HEK293 (cell line): ENCODE data around the gene BRIX1.

ENCODE experiments used
- BCL11B ChIP-seq: fragments of 450-650 bp; formaldehyde crosslinking; IDR thresholded peaks from 2 replicates; pipeline ENCODE4 v1.5.1; 2016; ENCODE audit warnings: low read depth, missing biosample characterization, missing genetic modification characterization
- CTCF ChIP-seq: fragments of 450-650 bp; formaldehyde crosslinking; IDR thresholded peaks from 2 replicates; pipeline ENCODE4 v1.5.1; 2016; ENCODE audit warnings: missing biosample characterization, missing genetic modification characterization
- ELK4 ChIP-seq: IDR thresholded peaks from 2 replicates; pipeline ENCODE4 v1.6.1; 2011; ENCODE audit warnings: mild to moderate bottlenecking, low read depth, low read length, borderline replicate concordance
- GFI1B ChIP-seq: fragments of 450-650 bp; formaldehyde crosslinking; IDR thresholded peaks from 2 replicates; pipeline ENCODE4 v1.5.1; 2016; ENCODE audit warnings: missing biosample characterization, missing genetic modification characterization
- KLF7 ChIP-seq: fragments of 450-650 bp; formaldehyde crosslinking; IDR thresholded peaks from 2 replicates; pipeline ENCODE4 v1.5.1; 2016; ENCODE audit warnings: missing biosample characterization, missing genetic modification characterization, borderline replicate concordance
- MEIS1 ChIP-seq: sonication (generic); formaldehyde crosslinking; IDR thresholded peaks from 2 replicates; pipeline ENCODE4 v1.8.1; 2022; ENCODE audit warnings: missing genetic modification reagents, mild to moderate bottlenecking, borderline replicate concordance
- OVOL3 ChIP-seq: fragments of 450-650 bp; formaldehyde crosslinking; IDR thresholded peaks from 2 replicates; pipeline ENCODE4 v1.5.1; 2016; ENCODE audit warnings: missing biosample characterization, missing genetic modification characterization
- PRDM1 ChIP-seq: fragments of 450-650 bp; formaldehyde crosslinking; IDR thresholded peaks from 2 replicates; pipeline ENCODE4; 2016; ENCODE audit warnings: missing biosample characterization, missing genetic modification characterization
- SP3 ChIP-seq: fragments of 450-650 bp; formaldehyde crosslinking; IDR thresholded peaks from 2 replicates; pipeline ENCODE4 v1.5.1; 2016; ENCODE audit warnings: missing biosample characterization, missing genetic modification characterization
- YY2 ChIP-seq: fragments of 450-650 bp; formaldehyde crosslinking; IDR thresholded peaks from 2 replicates; pipeline ENCODE4 v1.5.1; 2016; ENCODE audit warnings: missing biosample characterization, missing genetic modification characterization
- ZBTB11 ChIP-seq: fragments of 450-650 bp; formaldehyde crosslinking; conservative IDR thresholded peaks from 2 replicates; pipeline ENCODE4 v1.5.1; 2016; ENCODE audit warnings: low read depth, missing biosample characterization, missing genetic modification characterization
- ZBTB17 ChIP-seq: fragments of 450-650 bp; formaldehyde crosslinking; IDR thresholded peaks from 2 replicates; pipeline ENCODE4 v1.5.1; 2016; ENCODE audit warnings: missing biosample characterization, missing genetic modification characterization
- ZBTB26 ChIP-seq: fragments of 450-650 bp; formaldehyde crosslinking; optimal IDR thresholded peaks from 2 replicates; pipeline ENCODE3; 2016; ENCODE audit warnings: missing biosample characterization, mild to moderate bottlenecking, missing genetic modification characterization
- ZNF121 ChIP-seq: fragments of 450-650 bp; formaldehyde crosslinking; IDR thresholded peaks from 2 replicates; pipeline ENCODE4 v1.5.1; 2016; ENCODE audit warnings: missing biosample characterization, missing genetic modification characterization
- ZNF146 ChIP-seq: fragments of 450-650 bp; formaldehyde crosslinking; IDR thresholded peaks from 2 replicates; pipeline ENCODE4 v1.5.1; 2016; ENCODE audit warnings: missing biosample characterization, missing genetic modification characterization
- ZNF248 ChIP-seq: fragments of 450-650 bp; formaldehyde crosslinking; IDR thresholded peaks from 2 replicates; pipeline ENCODE4 v1.5.1; 2017; ENCODE audit warnings: missing biosample characterization, missing genetic modification characterization
- ZNF266 ChIP-seq: fragments of 450-650 bp; formaldehyde crosslinking; IDR thresholded peaks from 2 replicates; pipeline ENCODE4 v1.5.1; 2016; ENCODE audit warnings: missing biosample characterization, missing genetic modification characterization, low read depth
- ZNF292 ChIP-seq: fragments of 450-650 bp; formaldehyde crosslinking; IDR thresholded peaks from 2 replicates; pipeline ENCODE4 v1.5.1; 2016; ENCODE audit warnings: low read depth, missing biosample characterization, missing genetic modification characterization, borderline replicate concordance
- ZNF311 ChIP-seq: fragments of 450-650 bp; formaldehyde crosslinking; IDR thresholded peaks from 2 replicates; pipeline ENCODE4 v1.5.1; 2017; ENCODE audit warnings: missing biosample characterization, missing genetic modification characterization, borderline replicate concordance
- ZNF341 ChIP-seq: fragments of 450-650 bp; formaldehyde crosslinking; IDR thresholded peaks from 2 replicates; pipeline ENCODE4; 2016; ENCODE audit warnings: low read depth, missing biosample characterization, missing genetic modification characterization
- ZNF501 ChIP-seq: fragments of 450-650 bp; formaldehyde crosslinking; IDR thresholded peaks from 2 replicates; pipeline ENCODE4 v1.5.1; 2016; ENCODE audit warnings: missing biosample characterization, missing genetic modification characterization
- ZNF521 ChIP-seq: fragments of 450-650 bp; formaldehyde crosslinking; IDR thresholded peaks from 2 replicates; pipeline ENCODE4 v1.5.1; 2017; ENCODE audit warnings: missing biosample characterization, mild to moderate bottlenecking, missing genetic modification characterization
- ZNF580 ChIP-seq: fragments of 450-650 bp; formaldehyde crosslinking; IDR thresholded peaks from 2 replicates; pipeline ENCODE4 v1.5.1; 2016; ENCODE audit warnings: missing biosample characterization, missing genetic modification characterization
- ZNF621 ChIP-seq: fragments of 450-650 bp; formaldehyde crosslinking; IDR thresholded peaks from 2 replicates; pipeline ENCODE4 v1.5.1; 2017; ENCODE audit warnings: missing biosample characterization, missing genetic modification characterization
- ZNF623 ChIP-seq: fragments of 450-650 bp; formaldehyde crosslinking; IDR thresholded peaks from 2 replicates; pipeline ENCODE4 v1.5.1; 2016; ENCODE audit warnings: missing biosample characterization, missing genetic modification characterization
- ZNF692 ChIP-seq: fragments of 450-650 bp; formaldehyde crosslinking; IDR thresholded peaks from 2 replicates; pipeline ENCODE4 v1.5.1; 2016; ENCODE audit warnings: missing biosample characterization, missing genetic modification characterization
- ZNF76 ChIP-seq: fragments of 450-650 bp; formaldehyde crosslinking; IDR thresholded peaks from 2 replicates; pipeline ENCODE4; 2016; ENCODE audit warnings: low read depth, missing biosample characterization, missing genetic modification characterization, borderline replicate concordance
- ZNF777 ChIP-seq: fragments of 450-650 bp; formaldehyde crosslinking; IDR thresholded peaks from 2 replicates; pipeline ENCODE4 v1.5.1; 2017; ENCODE audit warnings: missing biosample characterization, missing genetic modification characterization, borderline replicate concordance
- ZNF843 ChIP-seq: fragments of 450-650 bp; formaldehyde crosslinking; IDR thresholded peaks from 2 replicates; pipeline ENCODE4 v1.5.1; 2016; ENCODE audit warnings: missing biosample characterization, missing genetic modification characterization
- ZXDB ChIP-seq: fragments of 450-650 bp; formaldehyde crosslinking; IDR thresholded peaks from 2 replicates; pipeline ENCODE4 v1.5.1; 2016; ENCODE audit warnings: missing biosample characterization, missing genetic modification characterization

Gene BRIX1

GRCh38 chr5:34915139-34915855 is at the start of gene BRIX1, which contains the start of gene RAD1 (continued):
- TF ChIP-seq ELK4 (peak; percentile 75; the same call in 1 of the 2 replicates), ZBTB11 (tag by site-specific recombination) (peak; percentile 98), BCL11B (tag by site-specific recombination) (peak; percentile 66), ZNF311 (no peak), ZNF146 (tag by site-specific recombination) (no peak), ZXDB (peak; percentile 85), ZNF621 (tag by site-specific recombination) (no peak), ZNF521 (no peak), ZNF121 (tag by site-specific recombination) (peak; percentile 39; the same call in 1 of the 2 replicates), ZNF501 (tag by site-specific recombination) (peak; percentile 92), ZBTB26 (peak; percentile 98), SP3 (tag by site-specific recombination) (peak; percentile 86), ZNF580 (peak; percentile 92; the same call in 1 of the 2 replicates), ZNF623 (0 out of 2 replicates have a peak, but pooled peaks have one; percentile 6), ZNF843 (tag by site-specific recombination) (peak; percentile 78), YY2 (tag by site-specific recombination) (peak; percentile 99), CTCF (tag by site-specific recombination) (peak; percentile 35; the same call in 1 of the 2 replicates), ZNF692 (tag by site-specific recombination) (peak; percentile 91), KLF7 (tag by site-specific recombination) (peak; percentile 18; the same call in 1 of the 2 replicates), ZBTB17 (tag by site-specific recombination) (peak; percentile 98), ZNF777 (tag by site-specific recombination) (no peak), OVOL3 (no peak), ZNF266 (tag by site-specific recombination) (no peak), ZNF76 (peak; percentile 78), GFI1B (tag by site-specific recombination) (no peak), ZNF341 (tag by site-specific recombination) (peak; percentile 41; the same call in 1 of the 2 replicates), MEIS1 (CRISPR knock-in tag) (no peak), PRDM1 (tag by site-specific recombination) (no peak), ZNF292 (no peak), ZNF248 (tag by site-specific recombination) (no peak)
